IMR-90 (cell line): Measurements from ENCODE around the gene FAM193A. TPM values are rescaled to one million over a fixed set of nuclear protein-coding genes. Genes with fewer than 3 reads are reported as not detected.

Experiments
- ATAC-seq: fragments of 200-7000 bp; cut with Tn5 transposase; 2 replicates; pipeline ENCODE4 v1.9.1; 2020; ENCODE audit warnings: low read depth, mild to moderate bottlenecking, moderate library complexity
- BruUV-seq: library from RNA; stranded (reverse); fragments of 400-500 nt; replicated peaks from 2 replicates; lab custom pipeline; 2021; lab: Mats Ljungman, UMichigan
- CTCF ChIA-PET: fragments of 300-600 bp; formaldehyde crosslinking; extraction: SDS; loops from one replicate; lab custom pipeline; 2021; ENCODE audit warnings: antibody characterized with exemption; lab: Yijun Ruan, JAX
- POLR2A ChIA-PET: fragments of 300-600 bp; sonication (Branson Sonifier 250); formaldehyde crosslinking; loops from one replicate; lab custom pipeline; 2022; ENCODE audit warnings: antibody characterized with exemption; ENCODE audit not compliant: unreplicated experiment; lab: Charles Lee
- DNase-seq: peaks from one replicate; pipeline ENCODE4 v3.0.0; 2013
- H2AFZ ChIP-seq: replicated peaks from 2 replicates; pipeline ENCODE3; 2013; ENCODE audit warnings: low read length, mild to moderate bottlenecking; ENCODE audit not compliant: poor library complexity
- H2AK5ac ChIP-seq: 2 replicates; pipeline ENCODE4 v1.6.1; 2013; ENCODE audit warnings: low read depth, low read length, inconsistent platforms
- H2AK9ac ChIP-seq: replicated peaks from 2 replicates; pipeline ENCODE3; 2013; ENCODE audit warnings: mild to moderate bottlenecking, low read depth, low read length, moderate library complexity; ENCODE audit not compliant: poor library complexity
- H2BK120ac ChIP-seq: 2 replicates; pipeline ENCODE4 v1.6.1; 2013; ENCODE audit warnings: low read depth, low read length, inconsistent platforms
- H2BK15ac ChIP-seq: 3 replicates; pipeline ENCODE4 v1.6.1; 2013; ENCODE audit warnings: low read depth, low read length, inconsistent platforms
- H2BK20ac ChIP-seq: 2 replicates; pipeline ENCODE4 v1.6.1; 2013; ENCODE audit warnings: low read depth, mild to moderate bottlenecking, inconsistent platforms, low read length, moderate library complexity
- H2BK5ac ChIP-seq: 2 replicates; pipeline ENCODE4 v1.6.1; 2013; ENCODE audit warnings: mild to moderate bottlenecking, low read depth, low read length, inconsistent platforms; ENCODE audit not compliant: poor library complexity, severe bottlenecking
- H3K14ac ChIP-seq: replicated peaks from 2 replicates; pipeline ENCODE4 v1.6.1; 2013; ENCODE audit warnings: low read depth, low read length, inconsistent platforms
- H3K18ac ChIP-seq: 2 replicates; pipeline ENCODE4 v1.6.1; 2013; ENCODE audit warnings: low read depth, low read length, control low read depth
- H3K23ac ChIP-seq: 2 replicates; pipeline ENCODE4 v1.6.1; 2013; ENCODE audit warnings: low read depth, low read length, inconsistent platforms
- H3K27ac ChIP-seq: 2 replicates; pipeline ENCODE4 v1.5.1; 2013; ENCODE audit warnings: mild to moderate bottlenecking, control low read depth, low read length; ENCODE audit not compliant: insufficient read depth
- H3K27me3 ChIP-seq: 2 replicates; pipeline ENCODE4 v1.6.1; 2013; ENCODE audit warnings: low read length; ENCODE audit not compliant: control insufficient read depth, insufficient read depth
- H3K36me3 ChIP-seq: 2 replicates; pipeline ENCODE4 v1.6.1; 2013; ENCODE audit warnings: low read length, mixed read lengths; ENCODE audit not compliant: control insufficient read depth, insufficient read depth
- H3K4ac ChIP-seq: 2 replicates; pipeline ENCODE4 v1.6.1; 2013; ENCODE audit warnings: low read depth, low read length, inconsistent platforms
- H3K4me1 ChIP-seq: 2 replicates; pipeline ENCODE4 v1.6.1; 2013; ENCODE audit warnings: low read length, mixed read lengths; ENCODE audit not compliant: control insufficient read depth, insufficient read depth
- H3K4me2 ChIP-seq: 2 replicates; pipeline ENCODE4 v1.6.1; 2013; ENCODE audit warnings: low read depth, mild to moderate bottlenecking, control low read depth, low read length, moderate library complexity
- H3K4me3 ChIP-seq: 2 replicates; pipeline ENCODE4 v1.5.1; 2013; ENCODE audit warnings: low read depth, mild to moderate bottlenecking, control low read depth, low read length, moderate library complexity; ENCODE audit not compliant: insufficient read depth
- H3K56ac ChIP-seq: 2 replicates; pipeline ENCODE4 v1.6.1; 2013; ENCODE audit warnings: low read length, inconsistent platforms; ENCODE audit not compliant: insufficient read depth; ENCODE audit errors: extremely low read depth
- H3K79me1 ChIP-seq, 2 experiments: 2 replicates each; pipeline ENCODE4 v1.6.1; 2013; ENCODE audit warnings: low read length in 2 of 2, inconsistent platforms in 1 of 2, low read depth in 1 of 2
- H3K9ac ChIP-seq: 2 replicates; pipeline ENCODE4 v1.6.1; 2013; ENCODE audit warnings: low read depth, low read length, control low read depth
- H3K9me1 ChIP-seq: 2 replicates; pipeline ENCODE4 v1.6.1; 2013; ENCODE audit warnings: low read length, inconsistent platforms; ENCODE audit not compliant: insufficient read depth
- H3K9me3 ChIP-seq: 2 replicates; pipeline ENCODE4 v1.6.1; 2013; ENCODE audit warnings: low read length; ENCODE audit not compliant: control insufficient read depth, insufficient read depth
- H4K20me1 ChIP-seq: 2 replicates; pipeline ENCODE4 v1.6.1; 2013; ENCODE audit warnings: low read length, inconsistent platforms; ENCODE audit not compliant: insufficient read depth
- H4K5ac ChIP-seq: 2 replicates; pipeline ENCODE4 v1.6.1; 2013; ENCODE audit warnings: mild to moderate bottlenecking, low read depth, low read length, control low read depth
- H4K8ac ChIP-seq, 2 experiments: 2 replicates each; pipeline ENCODE4 v1.6.1; 2013; ENCODE audit warnings: low read depth in 2 of 2, low read length in 2 of 2, control low read depth in 1 of 2, inconsistent platforms in 1 of 2
- H4K91ac ChIP-seq: 2 replicates; pipeline ENCODE4 v1.6.1; 2013; ENCODE audit warnings: low read depth, low read length, inconsistent platforms; ENCODE audit not compliant: insufficient read depth
- BHLHE40 ChIP-seq: fragments of 150-350 bp; IDR thresholded peaks from 2 replicates; pipeline ENCODE4 v1.6.1; 2016; ENCODE audit warnings: mild to moderate bottlenecking, low read depth, low read length
- CEBPB ChIP-seq: IDR thresholded peaks from 2 replicates; pipeline ENCODE4 v1.6.1; 2012; ENCODE audit warnings: low read depth, low read length, improper control_type of control experiment
- CHD1 ChIP-seq: IDR thresholded peaks from 2 replicates; pipeline ENCODE4 v1.6.1; 2012; ENCODE audit warnings: low read depth, low read length, improper control_type of control experiment
- CTCF ChIP-seq: conservative IDR thresholded peaks from 2 replicates; pipeline ENCODE4 v1.5.1; 2012; ENCODE audit warnings: mild to moderate bottlenecking, low read depth, low read length, improper control_type of control experiment
- ELK1 ChIP-seq: fragments of 150-350 bp; IDR thresholded peaks from 2 replicates; pipeline ENCODE4 v1.6.1; 2016; ENCODE audit warnings: low read depth, mild to moderate bottlenecking, low read length, moderate library complexity, borderline replicate concordance
- FOS ChIP-seq: fragments of 150-350 bp; IDR thresholded peaks from 2 replicates; pipeline ENCODE4 v1.6.1; 2016; ENCODE audit warnings: low read depth, low read length
- MAFK ChIP-seq: IDR thresholded peaks from 2 replicates; pipeline ENCODE4 v1.6.1; 2012; ENCODE audit warnings: low read depth, low read length, improper control_type of control experiment
- MAZ ChIP-seq: IDR thresholded peaks from 2 replicates; pipeline ENCODE4 v1.6.1; 2012; ENCODE audit warnings: low read depth, mild to moderate bottlenecking, low read length, improper control_type of control experiment, moderate library complexity, borderline replicate concordance
- MXI1 ChIP-seq: IDR thresholded peaks from 2 replicates; pipeline ENCODE4 v1.6.1; 2012; ENCODE audit warnings: low read depth, mild to moderate bottlenecking, low read length, moderate library complexity, borderline replicate concordance
- NFE2L2 ChIP-seq: fragments of 150-350 bp; IDR thresholded peaks from 2 replicates; pipeline ENCODE4 v1.6.1; 2016; ENCODE audit warnings: low read depth, mild to moderate bottlenecking, low read length
- POLR2A ChIP-seq: IDR thresholded peaks from 2 replicates; pipeline ENCODE4 v1.6.1; 2012; ENCODE audit warnings: mild to moderate bottlenecking, low read depth, low read length
- RAD21 ChIP-seq: IDR thresholded peaks from 2 replicates; pipeline ENCODE4 v1.6.1; 2012; ENCODE audit warnings: low read length, improper control_type of control experiment
- RCOR1 ChIP-seq: IDR thresholded peaks from 2 replicates; pipeline ENCODE4 v1.6.1; 2012; ENCODE audit warnings: mild to moderate bottlenecking, low read length, improper control_type of control experiment; ENCODE audit not compliant: insufficient replicate concordance
- RFX5 ChIP-seq: IDR thresholded peaks from 2 replicates; pipeline ENCODE4 v1.8.0; 2012; ENCODE audit warnings: low read depth, mild to moderate bottlenecking, low read length, moderate library complexity
- SMC3 ChIP-seq: fragments of 150-350 bp; IDR thresholded peaks from 2 replicates; pipeline ENCODE4 v1.6.1; 2016; ENCODE audit warnings: low read depth, mild to moderate bottlenecking, antibody characterized with exemption, low read length, moderate library complexity
- USF2 ChIP-seq: fragments of 150-350 bp; IDR thresholded peaks from 2 replicates; pipeline ENCODE4 v1.6.1; 2017; ENCODE audit warnings: mild to moderate bottlenecking, antibody characterized with exemption, low read length, low read depth
- WGBS, 2 experiments: methylation state at CpG; one replicate each; pipeline versions ENCODE4 v1.1.5 to v1.1.7; 2013; ENCODE audit warnings: missing lambda C conversion rate in 2 of 2; ENCODE audit not compliant: insufficient read length in 1 of 2; ENCODE audit errors: extremely low coverage in 2 of 2; 5-methylcytosine and 5-hydroxymethylcytosine counted together
- dilution Hi-C: fragments of 300-500 bp; cut with HindIII; formaldehyde crosslinking; loops from one replicate; pipeline ENCODE4 v1.14.3; 2018; ENCODE audit warnings: low sequenced_read_pairs; ENCODE audit not compliant: unreplicated experiment
- in situ Hi-C: fragments of 300-500 bp; cut with MboI; formaldehyde crosslinking; loops from 3 replicates; pipeline ENCODE4 v1.14.3; 2019; ENCODE audit warnings: low sequenced_read_pairs, inconsistent platforms, mixed read lengths
- intact Hi-C: fragments of 100-400 bp; cut with micrococcal nuclease; formaldehyde crosslinking; loops from 2 replicates; pipeline ENCODE4 v1.10.0; 2022
- polyA plus RNA-seq, 3 experiments: library from polyadenylated mRNA; depleted of rRNA; stranded (reverse); fragments of >200 nt; gene quantifications; 2 replicates each; pipeline ENCODE4 v1.2.3, GENCODE V29; 2012; ENCODE audit warnings: low replicate concordance in 1 of 3
- total RNA-seq: library from RNA; depleted of rRNA; stranded (reverse); fragments of >200 nt; gene quantifications from 2 replicates; pipeline ENCODE4 v1.2.3, GENCODE V29; 2012

FAM193A gene
- total and polyA plus RNA-seq, 2 of the 4 experiments (the other 2 are of a cell fraction): 6.8 to 11.0 TPM

- no peak overlapping the region for H3K9ac ChIP-seq
- H3K27ac ChIP-seq: no peak overlapping the region
- TF ChIP-seq CTCF: no peak
- TF ChIP-seq FOS: no peak
- TF ChIP-seq USF2: no peak
- no peak for TF ChIP-seq NFE2L2
- no peak for TF ChIP-seq RAD21
- no peak for TF ChIP-seq POLR2A
- TF ChIP-seq MAZ: no peak
- no peak for TF ChIP-seq MAFK
- TF ChIP-seq BHLHE40: no peak
- TF ChIP-seq SMC3: no peak
- TF ChIP-seq RCOR1: no peak
- TF ChIP-seq CHD1: no peak
- TF ChIP-seq CEBPB: no peak
- TF ChIP-seq MXI1: no peak
- no peak for TF ChIP-seq ELK1
- TF ChIP-seq RFX5: no peak
- H2BK20ac ChIP-seq: no peak overlapping the region
- H3K23ac ChIP-seq: no peak overlapping the region
- H2BK15ac ChIP-seq: no peak overlapping the region
- H3K4me1 ChIP-seq: no peaks in the 10 kb centered on the region
- H3K18ac ChIP-seq: no peak overlapping the region
- H4K91ac ChIP-seq: no peak overlapping the region
- H2AK5ac ChIP-seq: no peak overlapping the region
- H3K9me1 ChIP-seq: peaks cover 11% of the 10 kb centered on the region; the same call in 1 of the 2 replicates
- peaks cover 5% of the 10 kb centered on the region; the same call in 1 of the 2 replicates for H4K20me1 ChIP-seq
- no peak overlapping the region for H2AK9ac ChIP-seq
- in situ Hi-C loops (no loop called here), dilution Hi-C loops (no loop called here), intact Hi-C loops (no loop called here)
- no peaks in the 10 kb centered on the region for H3K9me3 ChIP-seq
- no peak overlapping the region for H3K56ac ChIP-seq
- DNase-seq (no peak), ATAC-seq (no peak)
- H3K4me2 ChIP-seq: no peak overlapping the region
- H4K8ac ChIP-seq: no peak overlapping the region
- ChIA-PET CTCF (no interaction called here), POLR2A (no interaction called here)
- H2BK120ac ChIP-seq: no peak overlapping the region
- no peak overlapping the region for H2BK5ac ChIP-seq
- H3K27me3 ChIP-seq: no peaks in the 10 kb centered on the region
- H3K14ac ChIP-seq: no peak overlapping the region
- peaks cover 57% of the 10 kb centered on the region for H3K36me3 ChIP-seq
- H3K4ac ChIP-seq: no peak overlapping the region
- no CpG with 5 or more reads among the region's 5 CpGs for WGBS, 2 experiments
- no peak overlapping the region for H4K5ac ChIP-seq
- BruUV-seq: no TSS peak
- H2AFZ ChIP-seq: no peak overlapping the region
- peaks cover 26 to 27% of the 10 kb centered on the region in 2 experiments for H3K79me1 ChIP-seq
- no peak overlapping the region for H3K4me3 ChIP-seq
These were observed 107.1 kb downstream of the FAM193A start for GRCh38 chr4:2643555-2643954.
